Urinary bladder (tissue), 4 donors: ENCODE data around the gene NENF. TPM values are rescaled to one million over a fixed set of nuclear protein-coding genes. Genes with fewer than 3 reads are reported as not detected.
"Not testable (repeated sequence)": the region's sequence is repeated elsewhere in the genome, so short reads cannot be mapped to it uniquely, and the experiment has no call there.

Experiments
- DNase-seq: peaks from one replicate; pipeline ENCODE4 v3.0.0-alpha.2; 2015; ENCODE audit errors: extremely low spot score
- H3K27ac ChIP-seq: one replicate; pipeline ENCODE4 v1.5.1; 2013; ENCODE audit warnings: low read depth, mild to moderate bottlenecking, moderate library complexity
- H3K36me3 ChIP-seq: one replicate; pipeline ENCODE4 v1.6.1; 2013; ENCODE audit warnings: mild to moderate bottlenecking, moderate library complexity; ENCODE audit not compliant: insufficient read depth
- H3K4me1 ChIP-seq: one replicate; pipeline ENCODE4 v1.6.1; 2013; ENCODE audit warnings: mild to moderate bottlenecking, moderate library complexity; ENCODE audit not compliant: insufficient read depth
- H3K4me3 ChIP-seq: one replicate; pipeline ENCODE4 v1.5.1; 2013; ENCODE audit warnings: low read depth, low read length
- WGBS: extraction: QIAGEN DNeasy Blood & Tissue Kit; methylation state at CpG from one replicate; pipeline ENCODE4 v1.1.7; 2013; 5-methylcytosine and 5-hydroxymethylcytosine counted together
- polyA plus RNA-seq: library from polyadenylated mRNA; stranded (reverse); fragments of 200-250 nt; gene quantifications from one replicate; pipeline ENCODE4 v1.2.3, GENCODE V29; 2013
- total RNA-seq: library from RNA; depleted of rRNA; stranded (reverse); fragments of >200 nt; gene quantifications from one replicate; pipeline ENCODE4 v1.2.3, GENCODE V29; 2014
- donor health status: healthy with polysubstance abuse.
- donor health status: healthy.

NENF gene
- total and polyA plus RNA-seq, 2 donors, result 42.5 to 75.2 TPM

DNA sequence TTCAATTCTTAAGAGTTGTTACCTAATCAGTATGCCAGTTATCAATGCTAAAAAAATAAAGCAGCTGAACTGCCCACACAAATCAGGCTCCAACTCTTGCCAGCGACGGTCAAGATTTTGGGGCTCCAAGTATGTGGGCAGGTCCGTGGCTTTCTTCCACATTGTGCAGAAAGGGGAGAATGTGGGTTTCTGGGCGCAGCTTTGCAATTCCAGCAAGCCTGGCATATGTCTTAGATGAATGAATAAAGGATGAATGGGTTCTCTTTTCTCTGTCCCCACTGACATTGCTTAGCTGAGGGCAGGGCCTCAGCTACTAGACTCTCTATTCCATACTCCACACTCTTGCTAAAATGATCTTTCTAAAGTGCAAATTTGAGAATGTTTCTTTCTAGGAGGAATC lies 42.4 kb downstream of the NENF start:
- Histone ChIP-seq H3K4me3 (no peak overlapping the region), H3K27ac (no peak overlapping the region), H3K4me1 (peaks cover 2% of the 10 kb centered on the region), H3K36me3 (no peaks in the 10 kb centered on the region)
- DNase-seq, result no peak
- 91% methylated on average over 4 of the region's 4 CpGs for WGBS

GRCh38 chr1:212475831-212476230 lies 43.1 kb downstream of the NENF start:
- H3K27ac ChIP-seq, DNase-seq: not testable (repeated sequence)
- 86% methylated on average over 3 of the region's 3 CpGs for WGBS

DNA sequence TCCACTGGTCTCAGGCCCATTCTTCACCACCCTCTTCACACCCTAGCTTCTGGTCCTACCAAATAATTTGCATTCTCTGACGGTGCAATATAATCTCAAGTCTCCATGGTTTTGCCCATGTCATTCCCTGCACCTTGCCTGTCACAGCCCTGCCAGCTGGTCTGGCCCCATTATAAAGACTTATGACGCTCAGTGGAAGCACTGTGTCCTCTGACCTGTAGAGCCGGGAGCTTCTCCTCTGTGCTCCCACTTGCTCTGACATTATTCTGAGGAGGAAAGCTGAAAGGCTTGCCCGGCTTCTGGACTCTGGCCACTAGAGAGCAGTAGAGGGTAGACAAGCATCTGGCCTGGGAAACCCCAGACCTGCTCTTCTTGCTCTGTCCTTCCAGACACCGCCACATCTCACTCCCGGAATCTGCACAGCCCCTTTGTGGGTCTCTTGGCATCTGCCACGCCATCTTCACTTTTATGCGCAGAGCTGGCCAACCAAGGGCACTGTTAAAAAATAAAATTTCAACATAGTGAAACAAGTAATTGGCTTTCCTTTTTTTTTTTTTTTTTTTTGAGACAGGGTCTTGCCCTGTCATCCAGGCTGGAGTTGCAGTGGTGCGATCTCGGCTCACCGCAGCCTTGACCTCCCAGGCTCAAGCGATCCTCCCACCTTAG lies 44.4 kb downstream of the NENF start:
- Histone ChIP-seq H3K27ac (no peak overlapping the region), H3K4me1 (peaks cover 2% of the 10 kb centered on the region), H3K36me3 (no peaks in the 10 kb centered on the region), H3K4me3 (no peak overlapping the region)
- 35% methylated on average over 12 of the region's 12 CpGs for WGBS
- peak; percentile 81 for DNase-seq

More at GRCh38 chr1:212475831-212476230, 43.1 kb downstream of the NENF start:
- not testable (repeated sequence) for H3K4me1 ChIP-seq, H3K4me3 ChIP-seq, H3K36me3 ChIP-seq

DNA sequence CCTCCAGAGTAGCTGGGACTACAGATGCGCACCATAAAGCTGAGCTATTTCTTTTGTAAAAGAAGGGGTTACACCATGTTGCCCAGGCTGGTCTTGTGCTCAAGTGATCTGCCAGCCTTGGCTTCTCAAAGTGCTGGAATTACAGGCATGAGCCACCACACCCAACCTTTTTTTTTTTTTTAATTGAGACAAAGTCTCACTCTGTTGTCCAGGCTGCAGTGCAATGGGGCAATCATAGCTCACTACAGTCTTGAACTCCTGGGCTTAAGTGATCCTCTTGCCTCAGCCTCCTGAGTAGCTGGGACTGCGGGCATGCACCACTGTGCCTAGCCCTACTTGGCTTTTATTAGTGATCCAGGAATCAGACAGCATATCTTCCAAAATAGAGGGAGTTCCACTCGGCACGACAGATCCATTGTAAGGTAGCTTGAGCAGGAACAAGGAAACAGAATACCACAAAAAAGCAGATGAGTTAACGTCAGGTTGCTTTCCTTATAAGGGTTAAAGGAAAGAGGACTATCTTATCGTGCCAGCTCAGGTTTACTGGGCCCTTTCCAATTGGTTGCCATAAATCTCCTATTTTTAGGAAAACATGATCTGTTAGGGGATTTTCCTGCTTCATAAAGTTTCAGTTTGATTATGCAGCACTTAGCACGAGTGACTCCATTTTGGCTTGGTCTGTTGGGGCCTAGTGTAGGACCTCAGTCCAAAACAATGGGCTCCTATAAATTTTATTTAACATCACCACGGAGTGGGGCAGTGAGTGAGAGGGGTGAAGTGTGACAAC lies 45.2 kb downstream of the NENF start:
- no peak overlapping the region for H3K27ac ChIP-seq
- no peak for DNase-seq
- WGBS, result 62% methylated on average over 8 of the region's 8 CpGs
- H3K36me3 ChIP-seq, result no peaks in the 10 kb centered on the region
- no peak overlapping the region for H3K4me3 ChIP-seq
- H3K4me1 ChIP-seq, result peaks cover 2% of the 10 kb centered on the region

GRCh38 chr1:212478467-212479025 lies 45.8 kb downstream of the NENF start:
- Histone ChIP-seq H3K4me1 (peaks cover 2% of the 10 kb centered on the region), H3K4me3 (no peak overlapping the region), H3K36me3 (no peaks in the 10 kb centered on the region), H3K27ac (no peak overlapping the region)
- no peak for DNase-seq
- WGBS, result 78% methylated on average over 12 of the region's 12 CpGs

DNA sequence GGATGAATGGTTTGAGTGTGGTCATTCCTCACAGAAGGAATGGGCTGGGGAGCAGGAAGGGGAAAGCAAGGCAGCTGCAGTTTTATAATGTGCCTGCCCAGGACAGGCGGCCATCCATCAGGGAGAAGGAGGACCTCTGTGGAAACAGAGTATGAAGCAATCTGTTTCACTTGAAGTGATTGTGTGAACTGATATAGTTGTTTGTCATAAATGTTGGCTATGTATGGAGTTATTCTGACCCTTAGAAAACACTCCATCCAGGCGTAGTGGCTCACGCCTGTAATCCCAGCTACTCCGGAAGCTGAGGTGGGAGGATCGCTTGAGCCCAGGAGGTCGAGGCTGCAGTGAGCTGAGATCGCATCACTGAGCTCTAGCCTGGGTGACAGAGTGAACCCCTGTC lies 46.5 kb downstream of the NENF start:
- 80% methylated on average over 7 of the region's 7 CpGs for WGBS
- H3K4me3 ChIP-seq, result no peak overlapping the region
- H3K36me3 ChIP-seq, result no peaks in the 10 kb centered on the region
- peaks cover 2% of the 10 kb centered on the region for H3K4me1 ChIP-seq
- no peak overlapping the region for H3K27ac ChIP-seq
- DNase-seq, result no peak

DNA sequence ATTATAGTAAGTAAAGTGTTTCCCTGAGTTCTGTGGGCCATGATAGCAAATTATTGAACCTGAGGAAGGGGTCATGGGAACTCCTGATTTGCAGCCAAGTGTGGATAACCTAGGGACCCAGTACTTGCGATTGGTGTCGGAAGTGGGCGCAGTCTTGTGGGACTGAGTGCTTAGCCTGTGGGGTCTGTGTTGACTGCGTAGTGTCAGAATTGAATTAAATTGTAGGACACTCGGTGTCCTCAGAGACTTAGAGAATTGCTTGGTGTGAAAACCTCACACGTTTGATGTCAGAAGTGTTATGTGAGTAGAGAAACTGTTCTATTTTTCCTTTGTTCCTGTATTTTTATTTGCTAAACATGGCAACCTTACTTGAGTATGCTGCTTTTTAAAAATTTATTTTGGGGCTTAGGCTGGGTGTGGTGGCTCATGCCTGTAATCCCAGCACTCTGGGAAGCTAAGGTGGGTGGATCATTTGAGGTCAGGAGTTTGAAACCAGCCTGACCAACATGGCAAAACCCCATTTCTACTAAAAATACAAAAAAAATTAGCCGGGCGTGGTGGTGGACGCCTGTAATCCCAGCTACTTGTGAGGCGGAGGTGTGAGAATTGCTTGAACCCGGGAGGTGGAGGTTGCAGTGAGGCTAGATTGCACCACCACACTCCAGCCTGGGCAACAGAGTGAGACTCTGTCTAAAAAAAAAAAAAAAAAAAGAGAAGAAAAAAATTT lies 48.2 kb downstream of the NENF start:
- DNase-seq, H3K27ac ChIP-seq, H3K36me3 ChIP-seq, H3K4me3 ChIP-seq, H3K4me1 ChIP-seq: not testable (repeated sequence)
- 89% methylated on average over 11 of the region's 11 CpGs for WGBS

- Histone ChIP-seq H3K36me3 (no peaks in the 10 kb centered on the region), H3K27ac (no peak overlapping the region), H3K4me1 (peaks cover 2% of the 10 kb centered on the region), H3K4me3 (no peak overlapping the region)
- 74% methylated on average over 2 of the region's 2 CpGs for WGBS
- no peak for DNase-seq
Measured at GRCh38 chr1:212481438-212481767, 48.7 kb downstream of the NENF start.

DNA sequence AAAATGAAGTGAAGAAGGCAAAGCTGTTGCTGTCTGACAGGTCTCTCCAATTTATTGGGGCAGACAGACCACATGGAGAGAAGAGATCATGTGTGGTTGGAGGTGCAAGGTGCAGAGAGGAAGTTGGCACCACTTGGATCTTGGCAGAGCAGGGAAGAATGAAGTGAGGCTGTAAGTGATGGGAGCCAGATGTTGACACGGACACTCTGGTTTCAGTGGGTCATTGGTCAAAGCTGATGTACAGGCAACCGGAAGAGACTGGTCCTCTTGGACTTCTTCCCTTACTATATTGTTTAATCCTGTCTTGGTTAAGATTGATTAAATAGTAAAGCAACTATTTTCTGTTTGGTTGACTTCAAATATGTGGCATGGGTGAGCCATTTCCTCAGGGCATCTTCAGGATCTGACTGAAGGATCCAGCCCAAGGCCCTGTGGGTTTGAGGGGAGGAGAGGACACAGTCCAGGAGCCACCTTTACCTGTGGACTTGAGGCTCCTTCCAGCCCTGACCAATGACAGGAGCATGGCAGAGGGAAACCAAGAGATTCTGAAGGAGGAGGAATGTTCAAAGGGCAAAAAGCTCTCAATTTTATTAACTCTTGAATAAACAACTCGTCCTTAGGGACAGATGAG lies 49.4 kb downstream of the NENF start:
- Histone ChIP-seq H3K27ac (no peak overlapping the region), H3K4me3 (no peak overlapping the region), H3K4me1 (peaks cover 2% of the 10 kb centered on the region), H3K36me3 (no peaks in the 10 kb centered on the region)
- 68% methylated on average over 3 of the region's 3 CpGs for WGBS
- DNase-seq, result no peak

DNA sequence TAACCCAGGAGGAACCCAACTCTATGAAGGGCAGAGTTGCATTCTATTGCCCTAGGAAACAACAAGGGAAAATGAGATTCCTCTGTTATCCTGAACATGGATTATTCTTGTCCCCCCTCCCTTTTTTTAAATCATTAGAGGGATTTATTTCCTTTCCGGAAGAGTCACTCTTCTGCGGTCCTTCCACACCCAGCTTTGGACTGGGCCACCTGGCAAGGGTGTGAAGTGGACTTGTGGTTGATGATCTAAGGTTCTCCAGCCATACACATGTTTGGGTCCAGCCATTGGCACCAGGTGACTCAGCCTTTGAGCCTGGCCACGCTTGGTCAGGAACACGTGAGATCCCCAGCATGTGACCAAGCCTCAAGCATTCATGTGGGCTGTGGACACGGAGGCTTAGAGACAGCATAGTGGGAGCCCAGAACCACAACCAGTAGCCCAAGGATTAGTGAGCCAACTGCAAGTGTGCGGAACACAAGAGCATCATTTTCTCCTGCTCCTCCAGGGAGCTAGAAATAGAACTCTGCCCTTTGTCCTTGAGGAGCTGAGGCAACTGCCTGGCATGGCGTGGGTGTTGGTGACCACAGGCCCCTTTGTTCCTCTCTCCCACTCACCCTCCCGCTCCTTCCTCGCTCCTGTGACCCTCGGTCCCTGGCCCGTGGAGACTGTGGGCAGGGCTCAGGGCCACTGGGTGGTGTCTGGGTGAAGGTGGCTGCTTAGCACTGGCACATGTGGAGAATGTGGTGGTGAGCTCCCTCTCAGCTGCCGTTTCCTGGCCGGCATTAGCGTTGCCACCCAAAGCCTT lies 50.1 kb downstream of the NENF start:
- DNase-seq, result no peak
- H3K4me3 ChIP-seq, result no peak overlapping the region
- H3K36me3 ChIP-seq, result no peaks in the 10 kb centered on the region
- peaks cover 2% of the 10 kb centered on the region for H3K4me1 ChIP-seq
- 90% methylated on average over 14 of the region's 14 CpGs for WGBS
- no peak overlapping the region for H3K27ac ChIP-seq

GRCh38 chr1:212484701-212485570 lies 52.2 kb downstream of the NENF start:
- H3K4me3 ChIP-seq, result no peak overlapping the region
- H3K27ac ChIP-seq, result no peak overlapping the region
- WGBS, result 94% methylated on average over 11 of the region's 11 CpGs
- H3K36me3 ChIP-seq, result no peaks in the 10 kb centered on the region
- no peaks in the 10 kb centered on the region for H3K4me1 ChIP-seq
- no peak for DNase-seq

DNA sequence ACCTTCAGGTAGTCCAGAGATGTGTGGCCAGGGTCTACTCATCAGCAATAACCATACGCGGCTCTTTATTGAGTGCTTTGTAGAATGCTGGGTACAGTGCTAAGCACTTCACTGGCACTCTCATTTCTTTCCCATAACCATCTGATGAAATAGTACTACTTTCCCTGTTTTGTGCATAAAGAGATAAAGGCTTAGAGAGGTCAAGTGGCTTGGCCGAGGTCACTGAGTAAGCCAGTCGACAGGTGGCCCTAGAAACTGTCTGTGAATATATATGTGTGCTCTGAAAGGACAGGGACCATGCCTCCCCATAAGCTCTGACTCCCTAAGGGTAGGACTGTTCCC lies 52.8 kb downstream of the NENF start:
- Histone ChIP-seq H3K4me3 (no peak overlapping the region), H3K36me3 (no peaks in the 10 kb centered on the region), H3K27ac (no peak overlapping the region), H3K4me1 (no peaks in the 10 kb centered on the region)
- DNase-seq, result no peak
- WGBS, result 92% methylated on average over 4 of the region's 4 CpGs
